ENCODE data around the gene ANKS1A.

GRCh38 chr6:34961082-34961481 lies 72.0 kb downstream of the ANKS1A start:
- TF ChIP-seq, protein P1, sequence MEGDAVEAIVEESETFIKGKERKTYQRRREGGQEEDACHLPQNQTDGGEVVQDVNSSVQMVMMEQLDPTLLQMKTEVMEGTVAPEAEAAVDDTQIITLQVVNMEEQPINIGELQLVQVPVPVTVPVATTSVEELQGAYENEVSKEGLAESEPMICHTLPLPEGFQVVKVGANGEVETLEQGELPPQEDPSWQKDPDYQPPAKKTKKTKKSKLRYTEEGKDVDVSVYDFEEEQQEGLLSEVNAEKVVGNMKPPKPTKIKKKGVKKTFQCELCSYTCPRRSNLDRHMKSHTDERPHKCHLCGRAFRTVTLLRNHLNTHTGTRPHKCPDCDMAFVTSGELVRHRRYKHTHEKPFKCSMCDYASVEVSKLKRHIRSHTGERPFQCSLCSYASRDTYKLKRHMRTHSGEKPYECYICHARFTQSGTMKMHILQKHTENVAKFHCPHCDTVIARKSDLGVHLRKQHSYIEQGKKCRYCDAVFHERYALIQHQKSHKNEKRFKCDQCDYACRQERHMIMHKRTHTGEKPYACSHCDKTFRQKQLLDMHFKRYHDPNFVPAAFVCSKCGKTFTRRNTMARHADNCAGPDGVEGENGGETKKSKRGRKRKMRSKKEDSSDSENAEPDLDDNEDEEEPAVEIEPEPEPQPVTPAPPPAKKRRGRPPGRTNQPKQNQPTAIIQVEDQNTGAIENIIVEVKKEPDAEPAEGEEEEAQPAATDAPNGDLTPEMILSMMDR (IDR thresholded peaks at IDR 0.05 in 8 of 11, conservative IDR thresholded peaks at IDR 0.05 in 3 of 11), result no peak
- no peak for TF ChIP-seq POLR2A (IDR thresholded peaks at IDR 0.05)
- no peak for TF ChIP-seq POLR2AphosphoS5 (IDR thresholded peaks at IDR 0.05)
